BLaER1 treated with 17β-estradiol and CSF1 and Interleukin-3, amounts not matched to agents 10 nM and 100 nM (cell line): ENCODE data around the gene EPHB1.
A peak's percentile ranks its signal among the peaks of the same experiment; 100 is the strongest.

Experiments used
- H3K27ac ChIP-seq, 11 experiments: shearing (Covaris generic); formaldehyde crosslinking; 2 replicates each; pipeline ENCODE4 v1.8.1; 2022
- H3K27me3 ChIP-seq, 11 experiments: shearing (Covaris generic); formaldehyde crosslinking; 2 replicates each; pipeline ENCODE4 v1.8.1; 2022
- H3K36me3 ChIP-seq, 11 experiments: shearing (Covaris generic); formaldehyde crosslinking; 2 replicates each; pipeline ENCODE4 v1.8.1; 2022
- H3K4me1 ChIP-seq, 10 experiments: shearing (Covaris generic); formaldehyde crosslinking; 2 replicates each; pipeline ENCODE4 v1.8.1; 2022
- H3K4me2 ChIP-seq, 11 experiments: shearing (Covaris generic); formaldehyde crosslinking; 2 replicates each; pipeline ENCODE4 v1.8.1; 2022
- H3K4me3 ChIP-seq, 10 experiments: shearing (Covaris generic); formaldehyde crosslinking; 2 replicates each; pipeline ENCODE4 v1.8.1; 2022
- H3K9ac ChIP-seq, 11 experiments: shearing (Covaris generic); formaldehyde crosslinking; 2 replicates each; pipeline ENCODE4 v1.8.1; 2022
- H3K9me3 ChIP-seq, 11 experiments: shearing (Covaris generic); formaldehyde crosslinking; replicated peaks in 1 of 11; 2 replicates each; pipeline ENCODE4 v1.8.1; 2022
- H4K20me1 ChIP-seq, 11 experiments: shearing (Covaris generic); formaldehyde crosslinking; 2 replicates each; pipeline ENCODE4 v1.8.1; 2022
- Cebpa-rat ChIP-seq, 11 experiments: shearing (Covaris generic); IDR thresholded peaks; 2 replicates each; pipeline ENCODE4 v1.8.1; 2022

The EPHB1 gene

GRCh38 chr3:134794950-134795745 is at the start of gene EPHB1:
Gene EPHB1, plus strand, starts transcription at chr3:134795260.
- H3K9ac ChIP-seq, result peak within 1 kb of the TSS in 10 of 11 experiments; percentile 32 to 75 (median 64); a peak in 18 of 22 replicates

DNA sequence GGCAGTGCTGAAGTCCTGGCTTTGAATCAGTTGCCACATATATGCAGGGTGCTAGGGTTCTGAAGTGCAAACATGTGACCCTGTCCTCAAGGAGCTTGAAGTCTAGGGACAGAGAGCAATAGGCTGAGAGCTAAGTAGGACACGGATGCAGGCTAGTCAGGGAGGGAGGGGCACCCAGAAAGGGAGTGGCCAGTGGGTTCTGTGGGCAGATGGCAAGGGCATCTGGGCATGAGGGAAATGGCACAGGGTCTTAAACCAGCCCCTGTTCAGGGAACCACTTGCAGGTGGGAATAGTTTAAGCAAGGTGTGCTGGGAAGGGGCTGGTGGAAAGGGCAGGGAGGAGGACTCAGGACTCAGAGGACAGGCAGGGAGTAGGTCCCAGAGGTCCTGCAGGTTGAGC is 46.4 kb upstream of the EPHB1 start:
- TF ChIP-seq Cebpa-rat (IDR thresholded peaks at IDR 0.05), result no peak
- no peak overlapping the region for H3K9ac ChIP-seq

More at GRCh38 chr3:134794950-134795745, at the start of gene EPHB1:
- no peak for TF ChIP-seq Cebpa-rat (IDR thresholded peaks at IDR 0.05)
- H3K9me3 ChIP-seq, result no peaks in the 10 kb centered on the region
- no peaks in the 10 kb centered on the region for H3K36me3 ChIP-seq
- peaks cover 9 to 16% (median 14%) of the 10 kb centered on the region in 10 experiments; a peak in 18 of 20 replicates for H3K4me1 ChIP-seq
- H3K27me3 ChIP-seq, result peaks cover 40 to 52% (median 47%) of the 10 kb centered on the region in 11 experiments
- H4K20me1 ChIP-seq, result peaks cover 0 to 41% (median 23%) of the 10 kb centered on the region in 11 experiments; a peak in 16 of 22 replicates
- peak within 1 kb of the TSS; percentile 59 to 74 (median 66) for H3K4me3 ChIP-seq
- peak within 1 kb of the TSS; percentile 93 to 100 (median 98) for H3K4me2 ChIP-seq
- no peak within 1 kb of the TSS for H3K27ac ChIP-seq

GRCh38 chr3:134749174-134749573 is 45.9 kb upstream of the EPHB1 start:
- Histone ChIP-seq H3K36me3 (no peaks in the 10 kb centered on the region), H4K20me1 (no peaks in the 10 kb centered on the region), H3K4me2 (no peak overlapping the region), H3K9me3 (no peaks in the 10 kb centered on the region), H3K27me3 (no peaks in the 10 kb centered on the region), H3K9ac (no peak overlapping the region), H3K4me1 (peaks cover 0 to 4% (median 0%) of the 10 kb centered on the region in 10 experiments; a peak in 1 of 20 replicates), H3K4me3 (no peak overlapping the region), H3K27ac (no peak overlapping the region)
- TF ChIP-seq Cebpa-rat (IDR thresholded peaks at IDR 0.05), result no peak

More for the DNA sequence above, 46.4 kb upstream of the EPHB1 start:
- H3K27me3 ChIP-seq, result no peaks in the 10 kb centered on the region
- H4K20me1 ChIP-seq, result no peaks in the 10 kb centered on the region
- peaks cover 0 to 4% (median 0%) of the 10 kb centered on the region in 10 experiments; a peak in 1 of 20 replicates for H3K4me1 ChIP-seq
- no peak overlapping the region for H3K27ac ChIP-seq
- no peaks in the 10 kb centered on the region for H3K36me3 ChIP-seq
- no peak overlapping the region for H3K4me3 ChIP-seq
- no peak overlapping the region for H3K4me2 ChIP-seq
- no peaks in the 10 kb centered on the region for H3K9me3 ChIP-seq

GRCh38 chr3:134749802-134750553 is 45.1 kb upstream of the EPHB1 start:
- Histone ChIP-seq H3K4me3 (no peak overlapping the region), H3K27ac (no peak overlapping the region), H3K4me1 (peaks cover 0 to 4% (median 0%) of the 10 kb centered on the region in 10 experiments; a peak in 1 of 20 replicates), H3K9me3 (no peaks in the 10 kb centered on the region), H3K4me2 (no peak overlapping the region), H3K9ac (no peak overlapping the region), H3K36me3 (no peaks in the 10 kb centered on the region), H3K27me3 (no peaks in the 10 kb centered on the region), H4K20me1 (no peaks in the 10 kb centered on the region)
- TF ChIP-seq Cebpa-rat (IDR thresholded peaks at IDR 0.05), result no peak

DNA sequence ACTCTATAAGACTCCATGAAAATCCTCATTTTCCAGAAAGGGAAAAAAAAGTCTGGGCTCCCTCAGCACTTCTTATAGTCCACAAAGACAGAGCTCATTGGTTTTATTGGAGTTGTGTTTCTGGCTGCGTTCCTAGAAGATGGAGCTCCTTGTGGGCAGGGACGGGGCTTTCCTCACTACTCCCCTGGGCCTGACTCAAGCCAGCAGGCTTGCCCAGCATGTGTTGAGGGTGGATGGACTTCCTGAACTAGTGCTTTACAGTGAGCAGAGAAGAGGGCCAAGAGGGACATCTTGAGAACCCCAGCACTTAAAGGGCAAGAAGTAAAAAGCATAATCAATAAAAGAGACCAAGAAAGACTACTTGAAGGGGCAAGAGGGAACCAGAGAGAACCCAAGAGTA is 43.2 kb upstream of the EPHB1 start:
- Histone ChIP-seq H3K4me1 (peaks cover 0 to 4% (median 0%) of the 10 kb centered on the region in 10 experiments; a peak in 1 of 20 replicates), H3K9me3 (no peaks in the 10 kb centered on the region), H3K9ac (no peak overlapping the region), H3K36me3 (no peaks in the 10 kb centered on the region), H3K4me3 (no peak overlapping the region), H4K20me1 (no peaks in the 10 kb centered on the region), H3K27me3 (no peaks in the 10 kb centered on the region), H3K4me2 (no peak overlapping the region), H3K27ac (no peak overlapping the region)
- no peak for TF ChIP-seq Cebpa-rat (IDR thresholded peaks at IDR 0.05)

- TF ChIP-seq Cebpa-rat (IDR thresholded peaks at IDR 0.05), result no peak
- Histone ChIP-seq H3K4me2 (no peak overlapping the region), H3K36me3 (no peaks in the 10 kb centered on the region), H4K20me1 (no peaks in the 10 kb centered on the region), H3K4me3 (no peak overlapping the region), H3K9ac (no peak overlapping the region), H3K9me3 (no peaks in the 10 kb centered on the region), H3K27me3 (no peaks in the 10 kb centered on the region), H3K4me1 (peaks cover 0 to 4% (median 0%) of the 10 kb centered on the region in 10 experiments; a peak in 1 of 20 replicates), H3K27ac (no peak overlapping the region)
These were observed 42.1 kb upstream of the EPHB1 start for GRCh38 chr3:134752761-134753461.

GRCh38 chr3:134753999-134754742 is 40.9 kb upstream of the EPHB1 start:
- Histone ChIP-seq H4K20me1 (no peaks in the 10 kb centered on the region), H3K9ac (no peak overlapping the region), H3K4me2 (no peak overlapping the region), H3K36me3 (no peaks in the 10 kb centered on the region), H3K4me1 (peaks cover 0 to 4% (median 0%) of the 10 kb centered on the region in 10 experiments; a peak in 1 of 20 replicates), H3K27ac (no peak overlapping the region), H3K9me3 (no peaks in the 10 kb centered on the region), H3K27me3 (no peaks in the 10 kb centered on the region), H3K4me3 (no peak overlapping the region)
- TF ChIP-seq Cebpa-rat (IDR thresholded peaks at IDR 0.05), result no peak

DNA sequence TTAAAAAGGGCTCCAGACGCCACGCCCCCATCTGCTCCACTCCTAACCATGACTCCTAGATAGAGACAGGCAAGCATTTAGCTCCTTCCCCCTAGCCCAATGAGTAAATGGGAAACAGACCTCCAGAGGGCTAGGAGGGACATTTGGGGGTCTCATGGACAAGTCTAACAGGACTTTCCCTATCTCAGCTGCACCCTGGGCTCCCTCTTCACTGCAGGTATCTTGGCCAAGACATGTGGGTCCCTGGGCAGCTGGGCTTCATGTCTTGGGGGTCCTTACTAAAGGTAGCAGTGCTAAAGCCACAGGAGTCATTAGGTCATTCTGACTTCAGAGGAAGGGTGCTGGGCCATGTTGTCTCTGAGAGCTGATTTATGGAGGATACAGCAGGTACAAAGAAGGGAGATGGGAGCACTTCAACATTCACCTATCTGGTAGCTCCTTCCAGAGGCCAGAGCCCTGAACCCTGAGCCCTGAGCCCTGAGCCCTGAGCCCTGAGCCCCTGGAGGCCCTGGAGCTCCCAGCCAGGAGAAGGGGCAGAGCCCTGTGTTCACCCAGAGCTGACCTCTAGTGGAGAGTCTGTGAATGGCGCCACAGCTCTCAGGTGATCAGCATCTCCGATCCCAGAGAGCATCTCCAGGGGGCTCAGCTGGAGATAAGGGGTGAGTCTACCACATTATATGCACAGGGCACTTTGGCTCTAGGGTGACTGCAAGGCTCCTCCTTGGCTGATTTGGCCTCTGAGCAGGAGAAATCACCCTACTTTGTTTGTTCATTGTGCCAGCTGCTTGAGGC is 40.1 kb upstream of the EPHB1 start:
- no peak overlapping the region for H3K4me3 ChIP-seq
- TF ChIP-seq Cebpa-rat (IDR thresholded peaks at IDR 0.05), result no peak
- peaks cover 0 to 4% (median 0%) of the 10 kb centered on the region in 10 experiments; a peak in 1 of 20 replicates for H3K4me1 ChIP-seq
- no peak overlapping the region for H3K4me2 ChIP-seq
- H3K36me3 ChIP-seq, result no peaks in the 10 kb centered on the region
- no peak overlapping the region for H3K9ac ChIP-seq
- H4K20me1 ChIP-seq, result no peaks in the 10 kb centered on the region
- H3K27me3 ChIP-seq, result no peaks in the 10 kb centered on the region
- no peaks in the 10 kb centered on the region for H3K9me3 ChIP-seq
- H3K27ac ChIP-seq, result no peak overlapping the region
